Suprapubic skin (tissue), 3 donors: ENCODE data around the gene NAALADL2.

ENCODE experiments used
- CTCF ChIP-seq, 2 donors: fragments of 200-600 bp in 1 of 2; fragments of 450-650 bp in 1 of 2; sonication (generic) in 1 of 2; IDR thresholded peaks; one replicate each; pipeline ENCODE4 v1.5.1; 2016 to 2019; ENCODE audit warnings: antibody characterized with exemption in 2 of 2, mild to moderate bottlenecking in 1 of 2, moderate library complexity in 1 of 2
- EP300 ChIP-seq: sonication (generic); formaldehyde crosslinking; IDR thresholded peaks from one replicate; pipeline ENCODE4 v1.6.1; 2017; ENCODE audit warnings: antibody characterized with exemption
- POLR2A ChIP-seq, 2 donors: fragments of 450-650 bp; IDR thresholded peaks; one replicate each; pipeline ENCODE4 v1.6.1; 2017; ENCODE audit warnings: antibody characterized with exemption in 2 of 2, mild to moderate bottlenecking in 2 of 2, moderate library complexity in 2 of 2

GRCh38 chr3:175358935-175359334 is 499.8 kb downstream of the NAALADL2 start:
- TF ChIP-seq CTCF (IDR thresholded peaks at IDR 0.05) (no peak), POLR2A (IDR thresholded peaks at IDR 0.05) (no peak), EP300 (no peak)
